Activated CD8-positive, alpha-beta memory T cell treated with anti-CD3 and anti-CD28 coated beads for 36 hours (primary cell): Measurements from ENCODE around the gene BCAS3. TPM values are rescaled to one million over a fixed set of nuclear protein-coding genes. Genes with fewer than 3 reads are reported as not detected.

Experiments
- CTCF ChIA-PET: fragments of 350-600 bp; sonication (Branson Sonifier 250); formaldehyde crosslinking; loops from one replicate; lab custom pipeline; 2021; ENCODE audit warnings: antibody characterized with exemption; lab: Charles Lee
- POLR2A ChIA-PET: fragments of 350-600 bp; sonication (Branson Sonifier 250); formaldehyde crosslinking; loops from one replicate; lab custom pipeline; 2021; ENCODE audit warnings: antibody characterized with exemption; lab: Charles Lee
- total RNA-seq, 2 experiments: library from RNA; stranded (reverse); gene quantifications; one replicate each; pipeline ENCODE4 v1.2.3, GENCODE V29; 2021

The BCAS3 gene
- total RNA-seq, result 1 to 10 TPM; 6.9 to 9.3 TPM

DNA sequence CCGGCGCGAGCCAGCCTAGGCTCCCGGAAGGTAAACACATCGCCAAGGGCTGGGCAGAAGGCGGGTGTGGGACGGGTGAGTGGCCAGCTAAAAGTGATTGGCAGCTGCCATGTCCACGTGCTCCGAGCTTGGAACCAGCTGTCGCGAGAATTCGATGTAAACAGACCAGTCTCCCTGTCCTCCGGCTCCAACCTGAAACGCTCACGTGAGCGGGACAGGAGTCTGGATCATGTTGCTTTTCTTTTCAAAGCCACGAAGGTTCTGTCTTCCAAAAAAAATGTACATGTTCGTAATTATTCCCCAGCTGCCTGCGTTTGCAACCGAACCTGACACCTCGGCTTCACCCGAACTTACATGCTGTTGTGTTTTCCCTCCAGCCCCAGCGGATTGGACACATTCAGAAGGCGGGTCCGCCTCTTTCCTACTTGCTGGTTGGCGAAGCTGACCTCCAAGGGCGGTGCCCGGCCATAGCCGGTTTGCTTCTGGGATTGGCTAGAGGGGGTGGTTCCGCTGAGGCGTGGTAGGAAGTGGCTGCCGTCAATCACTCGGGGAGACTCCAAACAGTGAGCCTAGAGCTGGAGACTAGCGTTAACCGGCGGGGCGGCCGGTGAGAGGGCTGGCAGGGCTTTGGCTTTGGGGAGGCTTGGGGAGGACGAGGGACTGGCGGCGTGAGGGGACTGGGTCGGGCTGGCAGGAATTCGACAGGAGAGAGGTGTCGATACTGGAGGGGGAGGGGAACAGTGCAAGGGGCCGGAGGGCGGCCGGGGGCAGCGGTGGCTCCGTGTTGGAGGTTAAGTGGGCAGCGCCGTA is at the start of gene BCAS3:
Gene BCAS3, plus strand, starts transcription at position 544 of the 810 bp plus-strand sequence.
- ChIA-PET CTCF (interaction anchor here (0.6 kb wide), 1 partner anchor 351 kb away, joined by 4 read pairs; no protein-coding TSS in a partner anchor), POLR2A (interaction anchor here (1.6 kb wide), 1 partner anchor 78 kb away, joined by 5 read pairs; the partner anchor contains the start of gene PPM1D)

- CTCF ChIA-PET, result no interaction called here
- POLR2A ChIA-PET, result no interaction called here
Measured at GRCh38 chr17:60628252-60628889, 49.3 kb upstream of the BCAS3 start.

- CTCF ChIA-PET, result no interaction called here
- POLR2A ChIA-PET, result no interaction called here
Measured at GRCh38 chr17:60629120-60629519, 48.5 kb upstream of the BCAS3 start.

- ChIA-PET CTCF (interaction anchor here (1.2 kb wide), 1 partner anchor 9 kb away, joined by 5 read pairs; no protein-coding TSS in a partner anchor), POLR2A (interaction anchor here (0.6 kb wide), 1 partner anchor 18 kb away, joined by 3 read pairs; no protein-coding TSS in a partner anchor)
Measured at GRCh38 chr17:60630352-60630751, 47.3 kb upstream of the BCAS3 start.

GRCh38 chr17:60631119-60631518 is 46.5 kb upstream of the BCAS3 start:
- POLR2A ChIA-PET, result no interaction called here
- CTCF ChIA-PET, result interaction anchor here (1.2 kb wide), 1 partner anchor 8 kb away, joined by 5 read pairs; no protein-coding TSS in a partner anchor

- POLR2A ChIA-PET, result no interaction called here
Measured at GRCh38 chr17:60637683-60638082, 40.0 kb upstream of the BCAS3 start.

DNA sequence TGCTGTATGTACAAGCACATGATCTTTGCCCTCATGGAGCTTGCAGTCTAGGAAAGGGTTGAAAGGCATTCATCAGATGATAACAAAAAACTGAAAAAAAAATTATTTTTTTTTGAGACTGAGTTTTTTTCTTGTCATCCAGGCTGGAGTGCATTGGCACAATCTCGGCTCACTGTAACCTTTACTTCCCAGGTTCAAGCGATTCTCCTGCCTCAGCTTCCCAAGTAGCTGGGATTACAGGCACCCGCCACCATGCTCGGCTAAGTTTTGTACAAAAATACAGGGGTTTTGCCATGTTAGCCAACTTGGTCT is 38.7 kb upstream of the BCAS3 start:
- POLR2A ChIA-PET, result no interaction called here
- CTCF ChIA-PET, result interaction anchor here (0.7 to 1.3 kb wide), 7 partner anchors 9 to 74 kb away, joined by 3 to 5 read pairs (median 3); no protein-coding TSS in a partner anchor

More at GRCh38 chr17:60637683-60638082, 40.0 kb upstream of the BCAS3 start:
- CTCF ChIA-PET, result interaction anchor here (1.2 to 1.4 kb wide), 3 partner anchors 24 to 60 kb away, joined by 3 to 4 read pairs (median 3); no protein-coding TSS in a partner anchor

DNA sequence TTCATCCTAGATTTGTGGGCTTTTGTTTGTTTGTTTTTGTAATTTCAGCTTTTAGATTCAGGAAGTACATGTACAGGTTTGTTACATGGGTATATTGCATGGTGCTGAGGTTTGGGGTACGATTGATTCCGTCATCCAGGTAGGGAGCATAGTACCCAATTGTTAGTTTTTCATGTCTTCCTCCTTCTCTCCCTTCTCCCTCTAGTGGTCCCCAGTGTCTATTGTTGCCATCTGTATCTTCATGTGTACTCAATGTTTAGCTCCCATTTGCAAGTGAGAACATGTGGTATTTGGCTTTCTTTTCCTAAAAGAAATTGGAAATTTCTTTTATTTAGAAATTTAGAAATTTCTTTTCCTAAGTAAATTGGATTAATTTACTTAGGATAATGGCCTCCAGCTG is 37.1 kb upstream of the BCAS3 start:
- CTCF ChIA-PET, result interaction anchor here (0.5 to 1.2 kb wide), 3 partner anchors 8 to 269 kb away, joined by 3 read pairs; no protein-coding TSS in a partner anchor
- POLR2A ChIA-PET, result no interaction called here

- CTCF ChIA-PET, result interaction anchor here (0.5 to 1.1 kb wide), 2 partner anchors 9 to 270 kb away, joined by 3 read pairs; no protein-coding TSS in a partner anchor
- POLR2A ChIA-PET, result no interaction called here
Measured at GRCh38 chr17:60641126-60641525, 36.5 kb upstream of the BCAS3 start.

- CTCF ChIA-PET, result no interaction called here
- POLR2A ChIA-PET, result no interaction called here
Measured at GRCh38 chr17:60641810-60642220, 35.8 kb upstream of the BCAS3 start.

DNA sequence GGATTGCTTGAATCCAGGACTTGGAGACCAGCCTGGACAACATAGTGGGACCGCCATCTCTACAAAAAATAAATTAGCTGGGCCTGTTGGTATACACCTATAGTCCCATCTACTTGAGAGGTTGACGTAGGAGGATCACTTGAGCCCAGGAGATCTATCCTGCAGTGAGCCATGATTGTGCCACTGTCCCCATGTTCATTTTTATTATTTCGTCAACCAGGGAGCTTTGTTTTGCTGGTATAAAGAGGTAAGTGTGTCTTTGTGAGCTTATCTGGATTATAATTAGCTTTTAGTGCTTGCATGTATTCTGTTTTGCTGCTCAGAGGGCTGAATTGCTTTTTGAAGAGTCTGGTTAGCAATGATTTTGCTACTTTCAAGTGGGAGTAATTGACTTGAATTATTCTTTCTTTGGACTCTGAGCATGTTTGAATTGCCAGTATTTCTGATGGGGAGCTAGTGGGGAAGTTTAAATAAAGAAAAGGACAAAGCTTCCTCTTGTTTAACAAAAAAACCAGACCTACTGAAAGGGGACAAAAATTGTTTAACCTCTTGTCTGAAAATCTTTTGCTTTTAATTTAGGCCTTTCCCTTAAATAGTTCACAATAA is 31.6 kb upstream of the BCAS3 start:
- CTCF ChIA-PET, result no interaction called here
- POLR2A ChIA-PET, result no interaction called here

DNA sequence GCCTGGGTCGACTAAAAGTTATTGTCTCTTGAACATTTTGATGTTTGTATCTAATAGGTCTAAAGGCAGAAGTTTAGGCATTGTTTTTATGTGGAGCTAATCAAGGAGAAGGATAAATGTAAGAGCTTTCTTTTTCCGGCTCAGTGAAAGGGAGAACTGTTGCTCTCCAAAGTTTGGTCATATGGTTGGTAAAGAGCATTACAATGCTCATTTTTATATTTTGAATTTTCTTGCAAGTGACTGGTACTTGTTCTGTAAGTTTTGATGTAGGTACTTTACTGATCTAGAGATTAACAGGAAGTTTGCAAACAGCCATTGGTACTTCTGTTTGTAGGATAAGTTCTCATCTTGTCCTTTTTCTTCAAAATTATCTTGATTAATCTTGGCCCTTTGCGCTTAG is 30.9 kb upstream of the BCAS3 start:
- CTCF ChIA-PET, result no interaction called here
- POLR2A ChIA-PET, result no interaction called here

GRCh38 chr17:60647705-60648104 is 29.9 kb upstream of the BCAS3 start:
- CTCF ChIA-PET, result no interaction called here

GRCh38 chr17:60652454-60653247 is 25.0 kb upstream of the BCAS3 start:
- ChIA-PET POLR2A (no interaction called here), CTCF (no interaction called here)

More at GRCh38 chr17:60647705-60648104, 29.9 kb upstream of the BCAS3 start:
- POLR2A ChIA-PET, result interaction anchor here (0.7 kb wide), 1 partner anchor 17 kb away, joined by 3 read pairs; no protein-coding TSS in a partner anchor

DNA sequence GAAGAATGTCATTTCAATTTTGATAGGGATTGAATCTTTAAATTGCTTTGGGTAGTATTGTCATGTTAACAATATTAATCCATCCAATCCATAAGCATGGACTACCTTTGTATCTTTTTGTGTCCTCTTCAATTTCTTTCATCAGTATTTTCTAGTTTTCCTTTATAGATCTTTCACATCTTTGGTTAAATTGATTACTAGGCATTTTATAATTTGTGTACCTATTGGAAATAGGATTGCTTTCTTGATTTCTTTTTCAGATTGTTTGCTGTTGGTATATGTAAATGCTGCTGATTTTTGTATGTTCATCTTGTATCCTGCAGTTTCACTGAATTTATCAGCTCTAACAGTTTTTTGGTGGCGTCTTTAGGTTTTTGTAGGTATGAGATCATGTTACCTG is 24.1 kb upstream of the BCAS3 start:
- CTCF ChIA-PET, result no interaction called here
- POLR2A ChIA-PET, result no interaction called here

DNA sequence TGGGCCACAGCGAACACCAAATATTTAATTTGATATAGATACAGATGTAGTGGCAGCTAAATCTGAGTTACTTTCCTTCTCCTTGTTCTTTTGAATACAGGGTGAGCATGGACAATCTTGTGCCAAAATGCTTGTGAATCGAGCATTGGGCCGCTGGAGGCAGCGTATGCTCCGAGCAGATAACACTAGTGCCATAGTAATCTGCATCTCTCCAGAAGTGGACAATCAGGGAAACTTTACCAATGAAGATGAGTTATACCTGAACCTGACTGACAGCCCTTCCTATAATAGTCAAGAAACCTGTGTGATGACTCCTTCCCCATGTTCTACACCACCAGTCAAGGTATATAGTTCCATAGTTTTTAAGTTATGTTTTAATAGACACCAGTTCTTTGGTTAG is 21.2 kb upstream of the BCAS3 start:
- POLR2A ChIA-PET, result no interaction called here
- CTCF ChIA-PET, result no interaction called here

GRCh38 chr17:60659156-60659555 is 18.5 kb upstream of the BCAS3 start:
- ChIA-PET POLR2A (no interaction called here), CTCF (no interaction called here)

DNA sequence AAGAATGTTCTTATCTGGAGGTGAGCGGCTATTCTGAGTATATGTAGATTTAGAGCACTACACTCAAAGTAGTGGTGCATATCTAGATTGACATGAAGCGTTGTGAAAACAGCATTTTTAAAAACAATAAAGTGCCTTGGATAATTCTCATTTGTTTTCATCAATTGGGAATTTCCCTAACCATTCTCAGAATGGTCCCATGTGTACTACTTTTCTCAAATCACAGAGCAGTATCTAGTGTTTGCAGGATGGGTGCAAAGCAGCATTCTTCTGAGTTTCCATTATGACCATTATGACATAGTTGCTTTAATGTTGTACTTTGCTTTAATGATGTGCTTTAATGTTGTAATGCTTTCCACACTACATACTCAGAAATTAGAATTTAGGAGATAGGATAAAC is 16.2 kb upstream of the BCAS3 start:
- CTCF ChIA-PET, result interaction anchor here (0.7 kb wide), 1 partner anchor 1947 kb away, joined by 3 read pairs; no protein-coding TSS in a partner anchor
- POLR2A ChIA-PET, result no interaction called here

- CTCF ChIA-PET, result no interaction called here
- POLR2A ChIA-PET, result no interaction called here
Measured at GRCh38 chr17:60664022-60664421, 13.6 kb upstream of the BCAS3 start.
